Activated naive CD8-positive, alpha-beta T cell (primary cell): ENCODE measurements around the gene KRTAP12-2.
"Not testable (repeated sequence)": the region's sequence is repeated elsewhere in the genome, so short reads cannot be mapped to it uniquely, and the experiment has no call there.

Experiments
- H3K27ac Mint-ChIP-seq: one replicate; pipeline ENCODE4 v1.8.0; 2021; ENCODE audit warnings: mixed read lengths
- H3K27me3 Mint-ChIP-seq: one replicate; pipeline ENCODE4 v1.8.0; 2021; ENCODE audit warnings: mixed read lengths
- H3K36me3 Mint-ChIP-seq: one replicate; pipeline ENCODE4 v1.8.0; 2021; ENCODE audit warnings: mixed read lengths
- H3K4me1 Mint-ChIP-seq: one replicate; pipeline ENCODE4 v1.8.0; 2021; ENCODE audit warnings: low read depth, mixed read lengths
- H3K4me3 Mint-ChIP-seq: one replicate; pipeline ENCODE4 v1.8.0; 2021; ENCODE audit warnings: mild to moderate bottlenecking, mixed read lengths
- H3K9me3 Mint-ChIP-seq: one replicate; pipeline ENCODE4 v1.8.0; 2021; ENCODE audit warnings: low read depth, mixed read lengths

Gene KRTAP12-2

DNA sequence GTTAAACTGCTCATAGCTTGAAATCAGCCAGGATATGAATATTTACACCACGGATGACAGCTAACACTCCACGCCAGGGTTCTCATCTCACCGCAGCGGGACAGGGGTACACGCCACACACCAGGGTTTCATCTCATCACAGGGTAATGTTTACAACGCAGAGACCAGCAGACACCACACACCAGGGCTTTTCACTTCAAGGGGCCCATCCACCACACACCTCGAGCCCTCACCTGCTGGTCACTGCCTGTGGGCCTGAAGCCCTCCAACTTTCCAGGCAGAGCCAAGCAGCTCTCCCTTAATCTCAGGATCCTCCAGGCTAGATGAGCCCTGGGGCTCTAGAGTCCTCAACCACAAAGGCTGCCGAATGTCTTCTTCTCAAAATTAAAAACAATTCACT lies 28.9 kb upstream of the KRTAP12-2 start:
- Mint-ChIP-seq H3K27me3 (peaks cover 13% of the 10 kb centered on the region), H3K4me1 (peaks cover 30% of the 10 kb centered on the region), H3K36me3 (peaks cover 3% of the 10 kb centered on the region), H3K4me3 (no peak overlapping the region), H3K27ac (no peak overlapping the region), H3K9me3 (peaks cover 9% of the 10 kb centered on the region)

DNA sequence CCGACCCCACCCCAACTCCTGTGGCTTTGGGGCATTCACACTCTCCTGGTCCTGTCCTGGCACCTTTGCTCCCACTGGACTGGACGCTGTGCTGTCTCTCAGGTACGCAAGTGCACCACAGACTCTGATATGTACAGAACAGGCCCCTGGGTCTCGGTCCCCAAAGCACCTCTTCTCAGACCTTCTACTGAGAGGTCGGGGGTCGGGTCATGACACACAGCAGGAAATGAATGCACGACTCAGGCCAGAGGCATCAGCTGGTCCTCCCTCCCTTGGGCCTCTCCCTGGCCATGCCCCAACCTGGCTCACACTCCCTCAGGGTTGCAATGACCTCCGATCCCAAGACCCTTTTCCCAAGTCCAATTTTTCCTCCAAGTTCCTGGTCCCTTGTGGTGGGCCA lies 28.5 kb upstream of the KRTAP12-2 start:
- Mint-ChIP-seq H3K9me3 (peaks cover 9% of the 10 kb centered on the region), H3K4me3 (no peak overlapping the region), H3K27ac (no peak overlapping the region), H3K27me3 (peaks cover 13% of the 10 kb centered on the region), H3K4me1 (peaks cover 30% of the 10 kb centered on the region), H3K36me3 (peaks cover 3% of the 10 kb centered on the region)

DNA sequence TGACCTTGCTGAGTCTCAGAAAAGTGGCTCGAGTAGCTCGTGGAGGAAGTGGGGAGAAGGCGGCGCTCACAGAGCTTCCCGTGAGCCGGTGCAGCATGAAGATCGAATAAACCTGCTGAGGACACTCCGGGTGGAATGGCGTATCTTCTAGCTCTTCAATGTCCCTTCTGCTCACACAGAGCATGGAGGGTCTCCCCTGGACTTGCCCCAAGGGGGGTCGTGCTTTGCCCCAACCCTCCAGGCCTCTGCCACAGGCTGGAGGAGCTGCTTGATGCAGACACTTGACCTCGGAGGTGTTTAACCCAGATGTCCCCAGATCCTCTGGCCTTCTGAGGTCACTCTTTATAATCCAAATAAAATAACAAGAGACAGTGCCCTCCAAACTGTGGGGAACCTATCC lies 28.0 kb upstream of the KRTAP12-2 start:
- Mint-ChIP-seq H3K36me3 (peaks cover 3% of the 10 kb centered on the region), H3K27me3 (peaks cover 11% of the 10 kb centered on the region), H3K4me1 (peaks cover 30% of the 10 kb centered on the region), H3K27ac (no peak overlapping the region), H3K9me3 (peaks cover 9% of the 10 kb centered on the region), H3K4me3 (no peak overlapping the region)

DNA sequence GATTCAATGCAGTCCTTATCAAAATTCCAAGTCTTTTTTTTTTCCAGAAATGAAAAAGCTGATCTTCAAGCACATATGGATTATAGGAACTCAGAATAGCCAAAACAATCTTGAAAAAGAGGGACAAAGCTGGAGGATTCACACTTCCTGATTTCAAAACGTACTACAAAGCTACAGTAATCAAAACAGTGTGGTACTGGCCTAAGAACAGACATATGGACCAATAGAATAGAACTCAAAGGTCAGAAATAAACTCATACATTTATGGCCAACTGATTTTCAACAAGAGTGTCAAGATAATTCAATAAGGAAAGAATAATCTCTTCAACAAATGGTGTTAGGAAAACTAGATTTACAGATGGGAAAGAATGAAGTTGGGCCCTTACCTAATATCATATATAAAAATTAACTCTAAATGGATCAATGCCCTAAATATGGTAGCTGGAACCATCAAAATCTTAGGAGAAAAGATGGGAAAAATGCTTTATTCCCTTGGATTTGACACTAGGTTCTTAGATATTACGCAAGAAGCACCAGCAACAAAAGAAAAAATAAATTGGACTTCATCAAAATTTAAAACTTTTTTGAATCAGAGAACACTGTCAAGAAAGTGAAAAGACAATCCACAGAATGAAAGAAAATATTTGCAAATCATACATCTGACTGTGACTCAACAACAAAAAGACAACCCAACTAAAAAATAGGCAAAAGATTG lies 26.2 kb upstream of the KRTAP12-2 start:
- H3K27me3 Mint-ChIP-seq, result peaks cover 3% of the 10 kb centered on the region
- peaks cover 3% of the 10 kb centered on the region for H3K36me3 Mint-ChIP-seq
- H3K9me3 Mint-ChIP-seq, result peaks cover 9% of the 10 kb centered on the region
- no peak overlapping the region for H3K27ac Mint-ChIP-seq
- no peak overlapping the region for H3K4me3 Mint-ChIP-seq
- peaks cover 26% of the 10 kb centered on the region for H3K4me1 Mint-ChIP-seq

DNA sequence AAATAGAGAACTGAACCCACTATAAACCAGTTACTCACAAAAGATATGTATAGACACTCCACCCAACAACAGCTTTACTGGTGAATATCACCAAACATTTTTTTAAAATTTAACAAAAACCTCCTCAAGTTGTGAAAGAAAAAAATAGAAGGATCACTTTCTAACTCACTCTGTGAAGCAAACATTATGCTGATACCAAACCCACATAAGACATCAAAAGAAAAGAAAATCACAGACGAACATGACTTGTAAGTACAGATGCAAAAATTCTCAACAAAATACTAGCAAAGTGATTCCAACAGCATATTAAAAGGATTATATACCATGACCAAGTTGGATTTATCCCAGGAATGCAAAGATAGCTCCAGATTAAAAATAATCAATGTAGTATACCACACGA lies 25.0 kb upstream of the KRTAP12-2 start:
- H3K4me1 Mint-ChIP-seq, result peaks cover 24% of the 10 kb centered on the region
- peaks cover 3% of the 10 kb centered on the region for H3K36me3 Mint-ChIP-seq
- peaks cover 9% of the 10 kb centered on the region for H3K9me3 Mint-ChIP-seq
- no peak overlapping the region for H3K4me3 Mint-ChIP-seq
- H3K27me3 Mint-ChIP-seq, result no peaks in the 10 kb centered on the region
- H3K27ac Mint-ChIP-seq, result no peak overlapping the region

DNA sequence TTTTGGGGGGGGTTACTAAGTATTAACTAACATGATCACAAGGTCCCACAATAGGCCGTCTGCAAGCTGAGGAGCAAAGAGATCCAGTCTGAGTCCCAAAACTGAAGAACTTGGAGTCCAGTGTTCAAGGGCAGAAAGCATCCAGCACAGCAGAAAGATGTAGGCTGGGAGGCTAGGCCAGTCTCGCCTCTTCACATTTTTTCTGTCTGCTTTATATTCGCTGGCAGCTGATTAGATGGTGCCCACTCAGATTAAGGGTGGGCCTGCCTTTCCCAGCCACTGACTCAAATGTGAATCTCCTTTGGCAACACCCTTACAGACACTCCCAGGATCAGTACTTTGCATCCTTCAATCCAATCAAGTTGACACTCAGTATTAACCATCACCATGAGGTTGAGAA lies 23.0 kb upstream of the KRTAP12-2 start:
- H3K27ac Mint-ChIP-seq, H3K9me3 Mint-ChIP-seq, H3K36me3 Mint-ChIP-seq, H3K27me3 Mint-ChIP-seq, H3K4me3 Mint-ChIP-seq: not testable (repeated sequence)
- H3K4me1 Mint-ChIP-seq, result peaks cover 30% of the 10 kb centered on the region

DNA sequence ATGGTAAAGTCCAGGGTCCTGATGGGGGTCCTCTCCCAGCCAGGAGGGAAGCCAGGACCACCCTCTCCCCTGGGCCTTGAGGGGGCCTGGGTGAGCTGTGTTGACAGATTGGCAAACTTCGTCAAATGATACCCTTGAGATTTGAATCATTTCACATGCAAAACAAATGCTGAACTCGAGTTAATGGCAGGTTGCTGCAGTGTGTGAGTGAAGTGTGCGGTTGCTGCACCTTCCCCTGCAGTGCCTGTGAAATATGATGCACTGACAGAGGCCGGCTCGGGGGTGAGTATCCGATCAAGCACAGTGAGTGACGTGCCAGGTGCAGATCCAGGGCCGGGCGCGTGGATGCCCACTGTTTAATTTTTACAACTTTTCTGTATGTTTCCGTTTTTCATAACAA lies 20.9 kb upstream of the KRTAP12-2 start:
- H3K27ac Mint-ChIP-seq, result no peak overlapping the region
- peaks cover 2% of the 10 kb centered on the region for H3K27me3 Mint-ChIP-seq
- H3K9me3 Mint-ChIP-seq, result peaks cover 5% of the 10 kb centered on the region
- H3K36me3 Mint-ChIP-seq, result peaks cover under 1% of the 10 kb centered on the region
- peaks cover 20% of the 10 kb centered on the region for H3K4me1 Mint-ChIP-seq
- H3K4me3 Mint-ChIP-seq, result no peak overlapping the region

DNA sequence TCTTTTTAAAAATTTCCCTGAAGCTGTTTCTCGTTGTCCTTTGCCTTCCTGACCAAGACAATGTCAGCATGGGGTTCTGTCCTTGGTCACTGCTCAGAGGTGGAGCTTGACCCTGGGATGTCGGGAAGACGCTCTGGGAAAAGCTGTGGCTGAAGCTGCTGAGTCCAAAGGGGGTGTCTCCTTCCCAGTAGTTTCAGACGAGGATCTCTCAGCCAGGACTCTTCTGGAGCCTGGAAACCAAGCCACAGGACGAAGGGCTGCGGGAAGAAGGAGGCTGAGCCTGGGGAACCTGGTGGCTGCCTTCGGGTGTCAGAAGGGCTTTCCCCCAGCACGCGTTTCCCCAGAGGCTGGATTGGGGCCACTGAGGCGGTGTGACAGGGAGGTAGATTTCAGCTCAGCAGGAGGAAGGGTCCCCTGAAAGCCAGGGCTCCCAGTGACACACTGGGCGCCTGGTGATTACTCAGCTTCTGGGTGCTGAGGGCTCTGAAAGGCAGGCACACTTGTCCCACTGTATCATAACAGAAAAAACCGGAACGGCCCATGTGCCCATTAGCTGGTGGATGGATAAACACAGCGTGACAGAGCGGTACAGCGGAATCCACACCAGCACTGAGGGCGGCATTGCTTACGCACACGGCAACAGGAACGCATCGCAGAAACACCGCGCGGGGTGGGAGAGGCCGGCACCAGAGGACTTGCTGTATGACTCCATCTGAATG lies 20.3 kb upstream of the KRTAP12-2 start:
- Mint-ChIP-seq H3K9me3 (no peaks in the 10 kb centered on the region), H3K4me3 (no peak overlapping the region), H3K27ac (no peak overlapping the region), H3K27me3 (peaks cover 2% of the 10 kb centered on the region), H3K36me3 (no peaks in the 10 kb centered on the region), H3K4me1 (peaks cover 19% of the 10 kb centered on the region)

DNA sequence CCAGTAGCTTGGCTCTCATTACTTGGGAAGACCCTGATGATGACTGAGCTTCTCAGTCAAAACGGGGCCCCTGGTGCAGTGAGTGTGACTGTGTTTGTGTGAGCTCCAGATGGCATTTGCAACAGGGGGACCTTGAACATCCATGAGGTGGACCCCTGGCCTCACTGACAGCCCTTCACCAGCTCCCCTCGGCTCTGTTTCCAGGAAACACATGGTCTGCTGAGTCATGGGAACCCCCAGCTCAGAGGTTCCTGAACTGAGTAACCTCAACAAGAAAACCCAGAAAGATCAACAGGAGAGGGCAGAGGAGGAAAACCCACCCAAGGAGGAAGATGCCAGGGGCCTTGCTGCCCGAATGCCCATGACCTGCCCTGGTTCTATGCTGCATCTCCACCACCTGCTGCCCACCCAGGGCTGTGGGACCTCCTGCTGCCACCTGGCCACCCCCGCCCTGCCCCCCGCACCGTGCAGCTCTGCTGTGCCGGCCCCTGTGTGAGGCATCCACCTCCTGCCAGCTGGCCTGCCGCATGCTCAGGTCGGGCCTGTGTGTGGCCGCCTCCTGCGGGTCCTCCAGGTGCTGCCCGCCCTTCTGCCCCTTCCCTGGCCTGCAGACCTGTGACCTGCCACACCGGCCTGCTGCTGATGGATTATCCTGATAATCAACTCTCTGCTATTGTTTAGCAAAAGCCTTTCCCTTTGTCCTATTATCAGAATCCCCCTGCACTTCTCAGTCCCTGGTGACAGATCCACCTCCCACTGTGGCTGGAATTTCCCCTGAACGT lies 19.5 kb upstream of the KRTAP12-2 start:
- no peak overlapping the region for H3K4me3 Mint-ChIP-seq
- no peaks in the 10 kb centered on the region for H3K36me3 Mint-ChIP-seq
- peaks cover 2% of the 10 kb centered on the region for H3K27me3 Mint-ChIP-seq
- peak overlapping the region; percentile 50 for H3K27ac Mint-ChIP-seq
- H3K9me3 Mint-ChIP-seq, result no peaks in the 10 kb centered on the region
- peaks cover 11% of the 10 kb centered on the region for H3K4me1 Mint-ChIP-seq

DNA sequence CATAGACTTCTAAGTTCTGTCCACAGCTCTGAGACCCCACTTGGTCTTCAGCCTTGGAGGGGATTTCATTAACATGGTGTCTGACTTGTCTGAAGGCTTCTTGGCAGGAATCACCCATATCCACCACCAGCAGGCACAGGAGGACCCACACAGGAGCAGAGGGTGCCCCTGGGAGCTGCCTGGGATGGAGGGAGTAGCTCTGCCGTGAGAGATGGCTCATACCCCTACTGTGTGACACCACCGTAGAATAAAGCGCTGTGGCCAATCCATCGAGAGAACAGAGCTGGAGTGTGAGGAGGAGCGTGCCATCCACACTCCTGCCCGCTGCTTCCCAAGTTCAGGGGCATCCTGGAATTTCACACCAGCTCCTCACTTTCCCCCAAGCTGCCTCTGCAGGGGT lies 18.3 kb upstream of the KRTAP12-2 start:
- not testable (repeated sequence) for H3K36me3 Mint-ChIP-seq, H3K27ac Mint-ChIP-seq, H3K4me1 Mint-ChIP-seq, H3K9me3 Mint-ChIP-seq, H3K4me3 Mint-ChIP-seq, H3K27me3 Mint-ChIP-seq

DNA sequence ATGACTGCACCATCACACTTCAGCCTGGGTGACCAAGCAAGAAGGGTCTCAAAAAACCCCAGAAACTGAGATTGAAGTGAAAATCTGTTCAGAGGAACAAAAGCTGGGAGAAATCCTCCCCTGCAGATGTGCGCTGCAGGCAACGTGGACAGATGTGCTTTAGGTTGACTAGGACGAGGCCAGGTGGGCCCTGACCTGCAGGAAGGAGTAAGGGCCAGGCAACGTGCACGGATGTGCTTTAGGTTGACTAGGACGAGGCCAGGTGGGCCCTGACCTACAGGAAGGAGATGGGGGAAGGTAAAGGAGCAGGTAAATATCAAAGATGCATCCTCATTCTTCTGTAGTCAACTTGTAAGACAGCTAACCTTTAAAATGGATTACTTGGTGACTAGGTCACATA lies 17.8 kb upstream of the KRTAP12-2 start:
- Mint-ChIP-seq H3K27me3 (peaks cover 2% of the 10 kb centered on the region), H3K9me3 (no peaks in the 10 kb centered on the region), H3K27ac (no peak overlapping the region), H3K36me3 (no peaks in the 10 kb centered on the region), H3K4me1 (peaks cover 8% of the 10 kb centered on the region), H3K4me3 (no peak overlapping the region)

DNA sequence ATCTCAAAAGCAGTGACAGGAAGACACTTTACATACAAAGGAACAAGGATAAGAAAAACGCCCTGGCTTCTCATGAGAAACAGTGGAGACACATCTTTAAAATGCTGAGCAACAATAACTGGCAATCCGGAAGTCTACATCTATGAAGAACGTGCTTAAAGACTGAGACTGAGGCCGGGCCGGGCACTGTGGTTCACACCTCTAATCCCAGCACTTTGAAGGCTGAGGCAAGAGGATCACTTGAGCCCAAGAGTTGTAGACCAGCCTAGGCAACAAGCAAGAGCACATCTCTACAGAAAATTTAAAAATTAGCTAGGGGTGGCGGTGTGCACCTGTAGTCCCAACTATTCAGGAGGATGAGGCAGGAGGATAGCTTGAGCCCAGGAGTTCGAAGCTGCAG lies 17.4 kb upstream of the KRTAP12-2 start:
- Mint-ChIP-seq H3K4me1 (peaks cover 8% of the 10 kb centered on the region), H3K27ac (no peak overlapping the region), H3K4me3 (no peak overlapping the region), H3K9me3 (no peaks in the 10 kb centered on the region), H3K36me3 (no peaks in the 10 kb centered on the region), H3K27me3 (peaks cover 2% of the 10 kb centered on the region)

DNA sequence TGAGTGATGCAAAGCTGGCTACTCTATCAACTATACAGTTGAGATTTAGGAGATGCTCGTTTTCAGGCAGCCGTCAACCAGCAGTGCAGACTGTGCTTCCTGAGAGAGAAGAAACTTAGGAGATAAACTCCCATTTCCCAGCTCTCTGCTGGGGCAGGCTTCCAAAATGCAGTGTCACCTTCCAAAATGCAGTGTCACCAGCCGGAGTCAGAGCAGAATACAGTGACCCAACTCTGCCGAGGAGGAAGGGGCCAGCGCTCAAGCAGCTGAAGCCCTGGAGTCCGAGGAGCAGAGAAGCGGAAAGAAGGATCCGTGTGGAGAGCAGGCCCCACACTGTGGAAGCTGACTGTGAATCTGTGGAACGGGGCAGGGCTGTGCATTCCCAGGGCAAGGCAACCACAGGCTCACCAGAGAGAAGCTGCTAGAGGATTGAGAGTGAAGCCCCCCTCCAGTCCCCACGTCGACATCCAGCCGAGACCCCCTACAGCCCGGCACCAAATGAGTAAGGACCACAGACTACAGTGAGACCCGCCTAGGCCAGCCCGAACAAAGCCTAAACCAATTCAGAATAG lies 15.9 kb upstream of the KRTAP12-2 start:
- Mint-ChIP-seq H3K27me3 (peaks cover 2% of the 10 kb centered on the region), H3K9me3 (no peaks in the 10 kb centered on the region), H3K27ac (no peak overlapping the region)

DNA sequence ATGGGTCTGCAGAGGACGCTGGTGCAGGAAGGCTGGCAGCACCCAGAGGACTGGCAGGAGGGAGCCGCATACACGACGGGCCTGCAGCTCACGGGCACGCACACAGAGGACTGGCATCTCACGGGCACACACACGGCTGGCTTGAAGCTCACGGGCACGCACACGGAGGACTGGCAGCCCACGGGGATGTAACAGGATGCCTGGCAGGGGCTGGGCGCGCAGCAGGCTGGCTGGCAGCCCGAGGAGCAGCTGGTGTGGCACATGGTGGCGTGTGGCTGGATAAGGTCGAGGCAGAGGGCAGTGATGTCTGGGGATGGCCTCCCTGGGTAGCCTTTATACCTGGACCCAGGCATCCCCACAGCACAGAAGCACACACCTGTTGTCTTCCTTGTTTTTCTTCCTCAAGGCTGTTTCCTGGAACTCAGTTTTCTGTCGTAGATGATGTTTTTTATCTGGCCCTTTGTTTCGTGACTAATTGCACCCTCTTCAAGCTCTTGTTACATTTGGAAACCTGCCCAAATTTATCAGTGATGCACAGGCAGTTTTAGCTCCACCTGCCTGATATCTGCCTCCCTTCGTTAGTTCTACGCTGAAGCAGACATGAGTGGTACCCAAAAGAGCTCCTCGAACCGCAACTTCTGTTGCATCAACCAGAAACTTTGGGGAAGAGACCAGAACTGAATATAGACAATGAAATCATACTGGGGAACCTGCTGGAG lies 15.3 kb upstream of the KRTAP12-2 start, which contains the start of gene KRTAP12-1:
Gene KRTAP12-1, minus strand, starts transcription at position 303 of the 719 bp plus-strand sequence. Its CDS starts 40 bp downstream, at position 263.
- Mint-ChIP-seq H3K4me3 (no peak within 1 kb of the TSS), H3K4me1 (peaks cover 8% of the 10 kb centered on the region), H3K27ac (no peak within 1 kb of the TSS)

More for the DNA sequence above, 15.9 kb upstream of the KRTAP12-2 start:
- H3K4me1 Mint-ChIP-seq, result peaks cover 8% of the 10 kb centered on the region
- H3K36me3 Mint-ChIP-seq, result no peaks in the 10 kb centered on the region
- H3K4me3 Mint-ChIP-seq, result no peak overlapping the region

More for the DNA sequence above, 15.3 kb upstream of the KRTAP12-2 start, which contains the start of gene KRTAP12-1:
- Mint-ChIP-seq H3K36me3 (no peaks in the 10 kb centered on the region), H3K27me3 (peaks cover 2% of the 10 kb centered on the region), H3K9me3 (no peaks in the 10 kb centered on the region)
